ENCODE measurements around the gene GPC3.

GRCh38 chrX:133926099-133926498 is 59.3 kb downstream of the GPC3 start:
- no peak for TF ChIP-seq ZNF513 (tag by site-specific recombination; IDR thresholded peaks at IDR 0.05)
- no peak for TF ChIP-seq ZNF416 (tag by site-specific recombination; IDR thresholded peaks at IDR 0.05)
- TF ChIP-seq CTCF (tag by site-specific recombination; IDR thresholded peaks at IDR 0.05), result no peak
- TF ChIP-seq ZNF155 (tag by site-specific recombination; IDR thresholded peaks at IDR 0.05), result no peak
- TF ChIP-seq TCF7L2 (IDR thresholded peaks at IDR 0.05; ENCODE audit: borderline replicate concordance, low read depth, low read length), result no peak
- TF ChIP-seq ZSCAN4 (tag by site-specific recombination; IDR thresholded peaks at IDR 0.05), result no peak
- TF ChIP-seq, protein P1, sequence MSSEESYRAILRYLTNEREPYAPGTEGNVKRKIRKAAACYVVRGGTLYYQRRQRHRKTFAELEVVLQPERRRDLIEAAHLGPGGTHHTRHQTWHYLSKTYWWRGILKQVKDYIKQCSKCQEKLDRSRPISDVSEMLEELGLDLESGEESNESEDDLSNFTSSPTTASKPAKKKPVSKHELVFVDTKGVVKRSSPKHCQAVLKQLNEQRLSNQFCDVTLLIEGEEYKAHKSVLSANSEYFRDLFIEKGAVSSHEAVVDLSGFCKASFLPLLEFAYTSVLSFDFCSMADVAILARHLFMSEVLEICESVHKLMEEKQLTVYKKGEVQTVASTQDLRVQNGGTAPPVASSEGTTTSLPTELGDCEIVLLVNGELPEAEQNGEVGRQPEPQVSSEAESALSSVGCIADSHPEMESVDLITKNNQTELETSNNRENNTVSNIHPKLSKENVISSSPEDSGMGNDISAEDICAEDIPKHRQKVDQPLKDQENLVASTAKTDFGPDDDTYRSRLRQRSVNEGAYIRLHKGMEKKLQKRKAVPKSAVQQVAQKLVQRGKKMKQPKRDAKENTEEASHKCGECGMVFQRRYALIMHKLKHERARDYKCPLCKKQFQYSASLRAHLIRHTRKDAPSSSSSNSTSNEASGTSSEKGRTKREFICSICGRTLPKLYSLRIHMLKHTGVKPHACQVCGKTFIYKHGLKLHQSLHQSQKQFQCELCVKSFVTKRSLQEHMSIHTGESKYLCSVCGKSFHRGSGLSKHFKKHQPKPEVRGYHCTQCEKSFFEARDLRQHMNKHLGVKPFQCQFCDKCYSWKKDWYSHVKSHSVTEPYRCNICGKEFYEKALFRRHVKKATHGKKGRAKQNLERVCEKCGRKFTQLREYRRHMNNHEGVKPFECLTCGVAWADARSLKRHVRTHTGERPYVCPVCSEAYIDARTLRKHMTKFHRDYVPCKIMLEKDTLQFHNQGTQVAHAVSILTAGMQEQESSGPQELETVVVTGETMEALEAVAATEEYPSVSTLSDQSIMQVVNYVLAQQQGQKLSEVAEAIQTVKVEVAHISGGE (tag by site-specific recombination; conservative IDR thresholded peaks at IDR 0.05; ENCODE audit: low read depth), result no peak
- no peak for TF ChIP-seq ZNF341 (tag by site-specific recombination; IDR thresholded peaks at IDR 0.05; ENCODE audit: low read depth)
- TF ChIP-seq, protein P2, sequence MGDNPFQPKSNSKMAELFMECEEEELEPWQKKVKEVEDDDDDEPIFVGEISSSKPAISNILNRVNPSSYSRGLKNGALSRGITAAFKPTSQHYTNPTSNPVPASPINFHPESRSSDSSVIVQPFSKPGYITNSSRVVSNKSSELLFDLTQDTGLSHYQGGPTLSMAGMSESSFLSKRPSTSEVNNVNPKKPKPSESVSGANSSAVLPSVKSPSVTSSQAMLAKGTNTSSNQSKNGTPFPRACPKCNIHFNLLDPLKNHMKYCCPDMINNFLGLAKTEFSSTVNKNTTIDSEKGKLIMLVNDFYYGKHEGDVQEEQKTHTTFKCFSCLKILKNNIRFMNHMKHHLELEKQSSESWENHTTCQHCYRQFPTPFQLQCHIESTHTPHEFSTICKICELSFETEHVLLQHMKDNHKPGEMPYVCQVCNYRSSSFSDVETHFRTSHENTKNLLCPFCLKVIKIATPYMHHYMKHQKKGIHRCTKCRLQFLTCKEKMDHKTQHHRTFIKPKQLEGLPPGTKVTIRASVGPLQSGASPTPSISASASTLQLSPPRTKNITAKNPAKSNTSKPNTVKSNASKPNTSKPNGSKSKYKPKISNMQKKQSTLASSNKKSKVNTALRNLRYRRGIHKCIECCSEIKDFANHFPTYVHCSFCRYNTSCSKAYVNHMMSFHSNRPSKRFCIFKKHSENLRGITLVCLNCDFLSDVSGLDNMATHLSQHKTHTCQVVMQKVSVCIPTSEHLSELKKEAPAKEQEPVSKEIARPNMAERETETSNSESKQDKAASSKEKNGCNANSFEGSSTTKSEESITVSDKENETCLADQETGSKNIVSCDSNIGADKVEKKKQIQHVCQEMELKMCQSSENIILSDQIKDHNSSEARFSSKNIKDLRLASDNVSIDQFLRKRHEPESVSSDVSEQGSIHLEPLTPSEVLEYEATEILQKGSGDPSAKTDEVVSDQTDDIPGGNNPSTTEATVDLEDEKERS (tag by site-specific recombination; IDR thresholded peaks at IDR 0.05), result no peak
- TF ChIP-seq YY1 (tag by site-specific recombination; IDR thresholded peaks at IDR 0.05), result no peak
- no peak for TF ChIP-seq KLF9 (tag by site-specific recombination; IDR thresholded peaks at IDR 0.05; ENCODE audit: low read depth)
- TF ChIP-seq REST (tag by site-specific recombination; IDR thresholded peaks at IDR 0.05), result no peak

Data from HEK293 (cell line).